ENCODE data around the gene ITIH4.

- no peak for TF ChIP-seq CTCF (IDR thresholded peaks at IDR 0.05)
- no peak for TF ChIP-seq POLR2A (IDR thresholded peaks at IDR 0.05)
Measured at GRCh38 chr3:52774901-52775864, 55.3 kb downstream of the ITIH4 start.

Measured in thyroid gland (tissue), 4 donors.